H1 (cell line): ENCODE data around the gene DNM1L. TPM values are rescaled to one million over a fixed set of nuclear protein-coding genes. Genes with fewer than 3 reads are reported as not detected.

Source experiments
- CTCF ChIA-PET: fragments of 300-600 bp; sonication (Branson Sonifier 250); formaldehyde crosslinking; loops from one replicate; lab custom pipeline; 2021; ENCODE audit not compliant: partially characterized antibody; lab: Charles Lee
- POLR2A ChIA-PET: fragments of 300-600 bp; sonication (Branson Sonifier 250); formaldehyde crosslinking; loops from one replicate; lab custom pipeline; 2021; ENCODE audit warnings: inconsistent platforms; ENCODE audit not compliant: partially characterized antibody; lab: Charles Lee
- DNase-seq, 2 experiments: peaks; one replicate each; pipeline versions ENCODE4 v3.0.0 to v3.0.0-alpha.2; 2010 to 2022; ENCODE audit warnings: low spot score in 2 of 2, low read depth in 1 of 2, mixed read lengths in 1 of 2
- FAIRE-seq: peaks from 2 replicates; lab custom pipeline; 2011; peaks lifted over from hg19 to GRCh38; lab: Jason Lieb, UNC
- H2AFZ ChIP-seq: 2 replicates; pipeline ENCODE4 v1.8.1; 2012; ENCODE audit warnings: low read length, inconsistent platforms
- H2AK5ac ChIP-seq: 2 replicates; pipeline ENCODE4 v1.6.1; 2013; ENCODE audit warnings: low read depth, low read length
- H2BK120ac ChIP-seq: replicated peaks from 2 replicates; pipeline ENCODE3; 2013; ENCODE audit warnings: low read depth, low read length, inconsistent platforms
- H2BK12ac ChIP-seq: 2 replicates; pipeline ENCODE4 v1.6.1; 2013; ENCODE audit warnings: low read depth, low read length
- H2BK15ac ChIP-seq: 2 replicates; pipeline ENCODE4 v1.6.1; 2013; ENCODE audit warnings: low read length
- H2BK20ac ChIP-seq: 2 replicates; pipeline ENCODE4 v1.6.1; 2013; ENCODE audit warnings: low read length
- H2BK5ac ChIP-seq: 2 replicates; pipeline ENCODE4 v1.6.1; 2013; ENCODE audit warnings: low read depth, low read length
- H3K14ac ChIP-seq: 2 replicates; pipeline ENCODE4 v1.6.1; 2013; ENCODE audit warnings: inconsistent platforms; ENCODE audit not compliant: insufficient read length
- H3K18ac ChIP-seq: 2 replicates; pipeline ENCODE4 v1.6.1; 2013; ENCODE audit warnings: low read length; ENCODE audit errors: extremely low read depth
- H3K23ac ChIP-seq: 2 replicates; pipeline ENCODE4 v1.6.1; 2013; ENCODE audit warnings: inconsistent platforms; ENCODE audit not compliant: insufficient read length
- H3K23me2 ChIP-seq: 2 replicates; pipeline ENCODE4 v1.6.1; 2013; ENCODE audit warnings: low read depth, low read length
- H3K27ac ChIP-seq: 2 replicates; pipeline ENCODE4 v1.6.1; 2011; ENCODE audit warnings: low read depth, low read length, inconsistent platforms
- H3K27me3 ChIP-seq, 4 experiments: replicated peaks in 1 of 4; 1 replicate in 1 of 4; 2 replicates in 3 of 4; pipeline versions ENCODE4 v1.6.1 to v1.8.1; 2011 to 2013; ENCODE audit warnings: low read length in 3 of 4, mild to moderate bottlenecking in 3 of 4, inconsistent platforms in 2 of 4, mixed read lengths in 2 of 4, moderate library complexity in 1 of 4; ENCODE audit not compliant: control insufficient read depth in 3 of 4, insufficient read depth in 3 of 4; ENCODE audit errors: extremely low read depth in 1 of 4
- H3K36me3 ChIP-seq, 4 experiments: 2 replicates each; pipeline versions ENCODE4 v1.6.1 to v1.8.1; 2011 to 2013; ENCODE audit warnings: mild to moderate bottlenecking in 4 of 4, low read length in 3 of 4, moderate library complexity in 2 of 4, control low read depth in 1 of 4, inconsistent platforms in 1 of 4; ENCODE audit not compliant: insufficient read depth in 4 of 4, control insufficient read depth in 2 of 4
- H3K4ac ChIP-seq: replicated peaks from 2 replicates; pipeline ENCODE3; 2013; ENCODE audit warnings: low read length, low read depth, mixed read lengths, inconsistent platforms; ENCODE audit not compliant: insufficient read length
- H3K4me1 ChIP-seq, 4 experiments: replicated peaks in 1 of 4; 1 replicate in 1 of 4; 2 replicates in 3 of 4; pipeline versions ENCODE4 v1.6.1 to v1.8.1; 2011 to 2013; ENCODE audit warnings: low read length in 3 of 4, inconsistent platforms in 2 of 4, mixed read lengths in 1 of 4; ENCODE audit not compliant: insufficient read depth in 4 of 4, control insufficient read depth in 3 of 4
- H3K4me2 ChIP-seq, 2 experiments: 2 replicates each; pipeline versions ENCODE4 v1.6.1 to v1.8.1; 2011 to 2013; ENCODE audit warnings: low read depth in 2 of 2, low read length in 2 of 2, control low read depth in 1 of 2, inconsistent platforms in 1 of 2, mild to moderate bottlenecking in 1 of 2; ENCODE audit not compliant: insufficient read depth in 1 of 2
- H3K4me3 ChIP-seq, 4 experiments: fragments of 200-600, 300-600 bp in 1 of 4; sonication (generic), shearing (Covaris generic), sonication (Bioruptor Twin) in 1 of 4; 2 replicates each; pipeline versions ENCODE4 v1.5.1 to v1.8.1; 2011 to 2016; ENCODE audit warnings: low read length in 4 of 4, low read depth in 3 of 4, control low read depth in 2 of 4, inconsistent platforms in 2 of 4, mild to moderate bottlenecking in 2 of 4, mixed read lengths in 1 of 4, moderate library complexity in 1 of 4; ENCODE audit not compliant: insufficient read depth in 2 of 4; ENCODE audit errors: extremely low read depth in 1 of 4
- H3K56ac ChIP-seq: replicated peaks from 2 replicates; pipeline ENCODE3; 2013; ENCODE audit warnings: low read depth, mild to moderate bottlenecking, mixed read lengths, low read length, inconsistent platforms; ENCODE audit not compliant: insufficient read length
- H3K79me1 ChIP-seq: 2 replicates; pipeline ENCODE4 v1.6.1; 2013; ENCODE audit warnings: low read depth, low read length, control low read depth
- H3K79me2 ChIP-seq, 2 experiments: 2 replicates each; pipeline versions ENCODE4 v1.6.1 to v1.8.1; 2012 to 2013; ENCODE audit warnings: low read length in 2 of 2, mild to moderate bottlenecking in 2 of 2, inconsistent platforms in 1 of 2; ENCODE audit not compliant: insufficient read depth in 2 of 2, control insufficient read depth in 1 of 2
- H3K9ac ChIP-seq, 4 experiments: replicated peaks in 1 of 4; 1 replicate in 1 of 4; 2 replicates in 3 of 4; pipeline versions ENCODE4 v1.6.1 to v1.8.1; 2011 to 2013; ENCODE audit warnings: low read depth in 3 of 4, low read length in 3 of 4, control low read depth in 2 of 4, mild to moderate bottlenecking in 2 of 4, moderate library complexity in 2 of 4, inconsistent platforms in 1 of 4; ENCODE audit errors: extremely low read depth in 1 of 4
- H3K9me3 ChIP-seq, 2 experiments: 2 replicates each; pipeline versions ENCODE4 v1.6.1 to v1.8.1; 2012 to 2013; ENCODE audit warnings: mild to moderate bottlenecking in 2 of 2, moderate library complexity in 2 of 2, control low read depth in 1 of 2, inconsistent platforms in 1 of 2, low read depth in 1 of 2, low read length in 1 of 2, mixed read lengths in 1 of 2; ENCODE audit not compliant: insufficient read depth in 2 of 2
- H4K20me1 ChIP-seq, 2 experiments: replicated peaks in 1 of 2; 2 replicates each; pipeline versions ENCODE3 to v1.8.1; 2011 to 2013; ENCODE audit warnings: inconsistent platforms in 2 of 2, low read length in 2 of 2, mild to moderate bottlenecking in 1 of 2; ENCODE audit not compliant: insufficient read depth in 2 of 2, control insufficient read depth in 1 of 2
- H4K5ac ChIP-seq: 2 replicates; pipeline ENCODE4 v1.6.1; 2013; ENCODE audit warnings: low read length, low read depth, mixed read lengths, inconsistent platforms; ENCODE audit not compliant: insufficient read length
- H4K8ac ChIP-seq: 2 replicates; pipeline ENCODE4 v1.8.0; 2013; ENCODE audit warnings: mild to moderate bottlenecking, moderate library complexity, low read length, inconsistent platforms; ENCODE audit not compliant: insufficient read depth; ENCODE audit errors: extremely low read depth
- H4K91ac ChIP-seq: replicated peaks from 2 replicates; pipeline ENCODE3; 2013; ENCODE audit warnings: low read length, mixed read lengths, inconsistent platforms; ENCODE audit not compliant: insufficient read length
- GABPA ChIP-seq: IDR thresholded peaks from 2 replicates; pipeline ENCODE4 v1.6.1; 2011; ENCODE audit warnings: mild to moderate bottlenecking, low read length, moderate library complexity, borderline replicate concordance; ENCODE audit not compliant: insufficient read depth
- GTF2F1 ChIP-seq: IDR thresholded peaks from 2 replicates; pipeline ENCODE4 v1.6.1; 2012; ENCODE audit warnings: low read depth, low read length, improper control_type of control experiment, borderline replicate concordance
- JUN ChIP-seq: IDR thresholded peaks from 2 replicates; pipeline ENCODE4 v1.6.1; 2011; ENCODE audit warnings: low read depth, mild to moderate bottlenecking, improper control_type of control experiment, low read length
- KDM5A ChIP-seq: fragments of 200-600 bp; IDR thresholded peaks from 2 replicates; pipeline ENCODE4 v1.7.1; 2012; ENCODE audit warnings: mild to moderate bottlenecking, low read length, inconsistent platforms, mixed read lengths
- POLR2A ChIP-seq, 2 experiments: IDR thresholded peaks; 1 replicate in 1 of 2; 2 replicates in 1 of 2; pipeline ENCODE4 v1.6.1; 2011; ENCODE audit warnings: low read depth in 2 of 2, low read length in 2 of 2, mild to moderate bottlenecking in 2 of 2; ENCODE audit errors: control extremely low read depth in 1 of 2
- RAD21 ChIP-seq, 2 experiments: IDR thresholded peaks in 1 of 2; conservative IDR thresholded peaks in 1 of 2; 2 replicates each; pipeline ENCODE4 v1.6.1; 2011; ENCODE audit warnings: low read depth in 2 of 2, low read length in 2 of 2, improper control_type of control experiment in 1 of 2, inconsistent platforms in 1 of 2, mild to moderate bottlenecking in 1 of 2, moderate library complexity in 1 of 2
- TAF7 ChIP-seq: optimal IDR thresholded peaks from 2 replicates; pipeline ENCODE3; 2011; ENCODE audit warnings: low read depth, mild to moderate bottlenecking, inconsistent platforms, low read length, moderate library complexity, borderline replicate concordance
- TCF12 ChIP-seq: IDR thresholded peaks from 2 replicates; pipeline ENCODE4 v1.6.1; 2011; ENCODE audit warnings: low read depth, mild to moderate bottlenecking, low read length
- WGBS, 2 experiments: shearing (Covaris generic) in 1 of 2; methylation state at CpG; one replicate each; pipeline versions ENCODE4 v1.1.6 to v1.1.7; 2013 to 2015; ENCODE audit warnings: low lambda C conversion rate in 2 of 2, mixed read lengths in 2 of 2, inconsistent platforms in 1 of 2, low coverage in 1 of 2, missing lambda C conversion rate in 1 of 2; ENCODE audit not compliant: insufficient replicate concordance in 2 of 2, insufficient coverage in 1 of 2, insufficient read length in 1 of 2; ENCODE audit errors: extremely low coverage in 1 of 2, missing lambda C conversion rate in 1 of 2; 5-methylcytosine and 5-hydroxymethylcytosine counted together
- polyA plus RNA-seq, 7 experiments: library from polyadenylated mRNA; depleted of rRNA in 3 of 7; stranded (reverse) in 5 of 7; unstranded in 2 of 7; fragments of >200 nt in 5 of 7; fragments of 200-250 nt in 2 of 7; gene quantifications; 1 replicate in 5 of 7; 2 replicates in 1 of 7; 4 replicates in 1 of 7; pipeline versions ENCODE4 v1.2.1 to v1.2.3, GENCODE V29; 2011 to 2013; ENCODE audit warnings: missing spikeins in 2 of 7, mixed read lengths in 2 of 7
- total RNA-seq: library from RNA; stranded (reverse); fragmentation: NEBNext Ultra II Directional; extraction: Animal tissue kit (Norgen Biotek cat#: 25700); gene quantifications from 2 replicates; pipeline ENCODE4 v1.2.1, GENCODE V29; 2021

Gene DNM1L
- total and polyA plus RNA-seq, 2 of the 8 experiments (the other 6 are each of a cell fraction or from before 2014, with no cell fraction given): 23.7 to 93.9 TPM

DNA sequence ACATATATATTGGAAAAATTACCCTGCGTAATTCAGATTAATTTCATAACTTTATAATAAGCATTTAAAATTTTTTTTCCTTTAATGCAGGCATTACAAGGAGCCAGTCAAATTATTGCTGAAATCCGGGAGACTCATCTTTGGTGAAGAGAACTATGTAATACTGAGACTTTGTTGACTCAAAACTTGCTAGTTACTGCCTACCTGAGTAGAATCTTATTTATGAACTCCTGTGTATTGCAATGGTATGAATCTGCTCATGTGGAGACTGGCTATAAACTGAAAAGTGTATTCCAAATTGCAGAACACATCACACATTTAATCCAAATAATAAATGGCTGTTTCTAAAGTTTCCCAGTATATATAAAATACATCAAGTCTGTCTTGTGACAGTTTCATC is 64.2 kb downstream of the DNM1L start:
- Histone ChIP-seq H3K56ac (no peak overlapping the region), H3K18ac (no peak overlapping the region), H3K4me3 (no peak overlapping the region), H3K14ac (no peak overlapping the region), H3K9ac (no peak overlapping the region), H4K20me1 (peaks cover 2 to 3% of the 10 kb centered on the region in 2 experiments), H2BK20ac (no peak overlapping the region), H4K5ac (no peak overlapping the region), H3K79me1 (no peaks in the 10 kb centered on the region), H2BK5ac (no peak overlapping the region), H3K4ac (no peak overlapping the region), H3K4me1 (peaks cover 0 to 3% (median 0%) of the 10 kb centered on the region in 4 experiments; a peak in 2 of 7 replicates), H3K27me3 (no peaks in the 10 kb centered on the region), H3K23ac (no peak overlapping the region), H4K8ac (no peak overlapping the region), H2BK12ac (no peak overlapping the region), H3K4me2 (no peak overlapping the region), H2BK15ac (no peak overlapping the region), H3K9me3 (no peaks in the 10 kb centered on the region), H3K36me3 (peaks cover 3 to 87% (median 43%) of the 10 kb centered on the region in 4 experiments; a peak in 7 of 8 replicates), H2AFZ (no peak overlapping the region), H3K23me2 (no peaks in the 10 kb centered on the region), H2AK5ac (no peak overlapping the region), H4K91ac (no peak overlapping the region), H3K79me2 (no peaks in the 10 kb centered on the region), H3K27ac (no peak overlapping the region), H2BK120ac (no peak overlapping the region)
- DNase-seq (no peak), FAIRE-seq (no peak)
- TF ChIP-seq GABPA (no peak), GTF2F1 (no peak), RAD21 (IDR thresholded peaks at IDR 0.05 in 1 of 2, conservative IDR thresholded peaks at IDR 0.05 in 1 of 2; ENCODE audit: low read depth in 2 of 2, low read length in 2 of 2) (no peak), TCF12 (no peak), POLR2A (IDR thresholded peaks at IDR 0.05; ENCODE audit: control extremely low read depth in 1 of 2, low read depth in 2 of 2, low read length in 2 of 2) (no peak), JUN (no peak), TAF7 (no peak), KDM5A (no peak)
- WGBS, 2 experiments: 94% methylated on average over 2 of the region's 2 CpGs; no CpG with 5 or more reads in 1 of the 2 experiments
- POLR2A ChIA-PET: interaction anchor here (1.5 kb wide), 1 partner anchor 12 kb away, joined by 5 read pairs; the partner anchor contains the start of gene YARS2
- CTCF ChIA-PET: interaction anchor here (2.6 to 2.7 kb wide), 2 partner anchors 11 to 12 kb away, joined by 5 to 10 read pairs; partner anchors contain the start of gene YARS2
